ENCODE measurements around the gene ACSL3. TPM values are rescaled to one million over a fixed set of nuclear protein-coding genes. Genes with fewer than 3 reads are reported as not detected.

The ACSL3 gene
- total RNA-seq, 1 experiment from 2014 or later, result 85.2 TPM

DNA sequence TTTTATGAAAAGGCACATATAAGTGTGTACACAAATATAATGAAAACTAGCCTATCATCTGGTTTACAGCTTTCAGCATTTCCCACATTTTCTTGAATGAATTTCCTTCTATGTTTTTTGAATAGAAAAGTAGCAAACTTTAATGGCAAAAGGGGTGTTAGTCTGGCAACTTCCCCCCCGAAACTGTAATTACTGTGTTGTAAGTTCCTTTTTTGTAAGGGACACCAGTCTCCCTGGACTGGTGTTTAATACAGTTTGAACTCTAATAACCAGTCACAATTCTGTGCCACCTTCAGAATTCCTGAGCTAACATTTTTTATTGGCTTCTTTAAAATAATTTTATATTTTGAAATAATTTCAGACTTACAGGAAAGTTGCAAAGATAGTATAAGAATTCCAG is 94.2 kb downstream of the ACSL3 start:
- POLR2A ChIA-PET, result no interaction called here
- in situ Hi-C loops (cut with HindIII; ENCODE audit: low pct_unique_long_range_greater_than_20kb, low sequenced_read_pairs), result no loop called here
- H3K9me3 ChIP-seq (ENCODE audit: control insufficient read depth, insufficient read depth, low read depth, low read length), result no peaks in the 10 kb centered on the region
- intact Hi-C loops (cut with micrococcal nuclease; ENCODE audit: unreplicated experiment), result no loop called here
- no peak for TF ChIP-seq SIN3A (IDR thresholded peaks at IDR 0.05; ENCODE audit: borderline replicate concordance, insufficient read depth, low read depth, low read length)
- TF ChIP-seq, protein P1, sequence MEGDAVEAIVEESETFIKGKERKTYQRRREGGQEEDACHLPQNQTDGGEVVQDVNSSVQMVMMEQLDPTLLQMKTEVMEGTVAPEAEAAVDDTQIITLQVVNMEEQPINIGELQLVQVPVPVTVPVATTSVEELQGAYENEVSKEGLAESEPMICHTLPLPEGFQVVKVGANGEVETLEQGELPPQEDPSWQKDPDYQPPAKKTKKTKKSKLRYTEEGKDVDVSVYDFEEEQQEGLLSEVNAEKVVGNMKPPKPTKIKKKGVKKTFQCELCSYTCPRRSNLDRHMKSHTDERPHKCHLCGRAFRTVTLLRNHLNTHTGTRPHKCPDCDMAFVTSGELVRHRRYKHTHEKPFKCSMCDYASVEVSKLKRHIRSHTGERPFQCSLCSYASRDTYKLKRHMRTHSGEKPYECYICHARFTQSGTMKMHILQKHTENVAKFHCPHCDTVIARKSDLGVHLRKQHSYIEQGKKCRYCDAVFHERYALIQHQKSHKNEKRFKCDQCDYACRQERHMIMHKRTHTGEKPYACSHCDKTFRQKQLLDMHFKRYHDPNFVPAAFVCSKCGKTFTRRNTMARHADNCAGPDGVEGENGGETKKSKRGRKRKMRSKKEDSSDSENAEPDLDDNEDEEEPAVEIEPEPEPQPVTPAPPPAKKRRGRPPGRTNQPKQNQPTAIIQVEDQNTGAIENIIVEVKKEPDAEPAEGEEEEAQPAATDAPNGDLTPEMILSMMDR (IDR thresholded peaks at IDR 0.05), result no peak
- TF ChIP-seq, protein P2, sequence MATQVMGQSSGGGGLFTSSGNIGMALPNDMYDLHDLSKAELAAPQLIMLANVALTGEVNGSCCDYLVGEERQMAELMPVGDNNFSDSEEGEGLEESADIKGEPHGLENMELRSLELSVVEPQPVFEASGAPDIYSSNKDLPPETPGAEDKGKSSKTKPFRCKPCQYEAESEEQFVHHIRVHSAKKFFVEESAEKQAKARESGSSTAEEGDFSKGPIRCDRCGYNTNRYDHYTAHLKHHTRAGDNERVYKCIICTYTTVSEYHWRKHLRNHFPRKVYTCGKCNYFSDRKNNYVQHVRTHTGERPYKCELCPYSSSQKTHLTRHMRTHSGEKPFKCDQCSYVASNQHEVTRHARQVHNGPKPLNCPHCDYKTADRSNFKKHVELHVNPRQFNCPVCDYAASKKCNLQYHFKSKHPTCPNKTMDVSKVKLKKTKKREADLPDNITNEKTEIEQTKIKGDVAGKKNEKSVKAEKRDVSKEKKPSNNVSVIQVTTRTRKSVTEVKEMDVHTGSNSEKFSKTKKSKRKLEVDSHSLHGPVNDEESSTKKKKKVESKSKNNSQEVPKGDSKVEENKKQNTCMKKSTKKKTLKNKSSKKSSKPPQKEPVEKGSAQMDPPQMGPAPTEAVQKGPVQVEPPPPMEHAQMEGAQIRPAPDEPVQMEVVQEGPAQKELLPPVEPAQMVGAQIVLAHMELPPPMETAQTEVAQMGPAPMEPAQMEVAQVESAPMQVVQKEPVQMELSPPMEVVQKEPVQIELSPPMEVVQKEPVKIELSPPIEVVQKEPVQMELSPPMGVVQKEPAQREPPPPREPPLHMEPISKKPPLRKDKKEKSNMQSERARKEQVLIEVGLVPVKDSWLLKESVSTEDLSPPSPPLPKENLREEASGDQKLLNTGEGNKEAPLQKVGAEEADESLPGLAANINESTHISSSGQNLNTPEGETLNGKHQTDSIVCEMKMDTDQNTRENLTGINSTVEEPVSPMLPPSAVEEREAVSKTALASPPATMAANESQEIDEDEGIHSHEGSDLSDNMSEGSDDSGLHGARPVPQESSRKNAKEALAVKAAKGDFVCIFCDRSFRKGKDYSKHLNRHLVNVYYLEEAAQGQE (IDR thresholded peaks at IDR 0.05; ENCODE audit: insufficient read depth in 1 of 2, low read depth in 2 of 2, low read length in 1 of 2), result no peak
- no peak for TF ChIP-seq POLR2AphosphoS5 (IDR thresholded peaks at IDR 0.05; ENCODE audit: low read depth, low read length)
- no peak for TF ChIP-seq TCF7L2 (IDR thresholded peaks at IDR 0.05; ENCODE audit: low read depth, low read length)
- H3K4me1 ChIP-seq (ENCODE audit: control insufficient read depth, insufficient read depth, low read length), result 0 out of 2 replicates have a peak, but pooled peaks cover 4% of the 10 kb centered on the region
- CTCF ChIA-PET, result no interaction called here
- H3K36me3 ChIP-seq (ENCODE audit: control insufficient read depth, insufficient read depth, low read length), result no peaks in the 10 kb centered on the region
- no peak overlapping the region for H3K4me3 ChIP-seq (ENCODE audit: low read depth in 2 of 2, low read length in 2 of 2)
- ATAC-seq (no peak), DNase-seq (ENCODE audit: low read depth, low spot score) (no peak)
- no peak overlapping the region for H3K27ac ChIP-seq (ENCODE audit: low read length)
- no TSS peak for BruUV-seq (replicated peaks)
- H3K27me3 ChIP-seq (ENCODE audit: control insufficient read depth, insufficient read depth, low read length), result no peaks in the 10 kb centered on the region

DNA sequence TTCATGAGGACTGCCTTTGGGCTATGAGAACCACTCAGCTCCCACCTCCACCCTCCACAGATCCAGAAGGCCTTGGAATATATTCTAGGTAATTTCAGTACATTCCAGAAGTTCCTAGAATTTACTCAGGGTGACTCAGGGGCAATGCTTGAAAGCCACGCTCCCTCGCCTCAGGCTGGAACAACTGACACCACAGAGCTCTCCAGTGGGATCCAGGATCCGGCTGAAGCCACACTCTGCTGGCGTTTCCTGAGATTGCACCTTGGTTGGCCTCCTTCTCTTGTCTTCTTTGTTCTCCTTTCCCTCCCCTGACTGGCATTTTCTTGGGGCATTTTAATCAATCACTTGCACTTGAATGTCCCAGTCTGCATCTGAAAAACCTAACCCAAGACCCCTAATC is 98.5 kb downstream of the ACSL3 start:
- Histone ChIP-seq H3K36me3 (ENCODE audit: control insufficient read depth, insufficient read depth, low read length) (no peaks in the 10 kb centered on the region), H3K4me1 (ENCODE audit: control insufficient read depth, insufficient read depth, low read length) (0 out of 2 replicates have a peak, but pooled peaks cover 4% of the 10 kb centered on the region), H3K4me3 (ENCODE audit: low read depth in 2 of 2, low read length in 2 of 2) (no peak overlapping the region), H3K27ac (ENCODE audit: low read length) (no peak overlapping the region), H3K27me3 (ENCODE audit: control insufficient read depth, insufficient read depth, low read length) (no peaks in the 10 kb centered on the region), H3K9me3 (ENCODE audit: control insufficient read depth, insufficient read depth, low read depth, low read length) (no peaks in the 10 kb centered on the region)
- ChIA-PET POLR2A (no interaction called here), CTCF (interaction anchor here (0.7 kb wide), 1 partner anchor 12 kb away, joined by 3 read pairs; no protein-coding TSS in a partner anchor)
- BruUV-seq (replicated peaks), result no TSS peak
- TF ChIP-seq TCF7L2 (IDR thresholded peaks at IDR 0.05; ENCODE audit: low read depth, low read length), result no peak
- TF ChIP-seq, protein P1 (IDR thresholded peaks at IDR 0.05), result 0 out of 2 replicates have a peak, but pooled peaks have one; percentile 19
- no peak for TF ChIP-seq POLR2AphosphoS5 (IDR thresholded peaks at IDR 0.05; ENCODE audit: low read depth, low read length)
- TF ChIP-seq SIN3A (IDR thresholded peaks at IDR 0.05; ENCODE audit: borderline replicate concordance, insufficient read depth, low read depth, low read length), result no peak
- TF ChIP-seq, protein P2 (IDR thresholded peaks at IDR 0.05; ENCODE audit: insufficient read depth in 1 of 2, low read depth in 2 of 2, low read length in 1 of 2), result no peak
- intact Hi-C loops (cut with micrococcal nuclease; ENCODE audit: unreplicated experiment) (no loop called here), in situ Hi-C loops (cut with HindIII; ENCODE audit: low pct_unique_long_range_greater_than_20kb, low sequenced_read_pairs) (no loop called here)
- DNase-seq (ENCODE audit: low read depth, low spot score) (no peak), ATAC-seq (peak; percentile 94)

Data from Panc1 (cell line).